T-helper 1 cell treated with Interleukin-12 subunit alpha and Interleukin-12 subunit beta and Interleukin-4 antibody, amounts not matched to agents 30 ng/mL and 1 ng/mL, for 36 hours (primary cell): ENCODE results near the gene BMPR1A. TPM values are rescaled to one million over a fixed set of nuclear protein-coding genes. Genes with fewer than 3 reads are reported as not detected.
"Not testable (repeated sequence)": the region's sequence is repeated elsewhere in the genome, so short reads cannot be mapped to it uniquely, and the experiment has no call there.

Experiments
- intact Hi-C: fragments of 100-400 bp; cut with micrococcal nuclease; formaldehyde crosslinking; loops from one replicate; pipeline ENCODE4 v1.15.1; 2024
- total RNA-seq: library from RNA; stranded (reverse); gene quantifications from 2 replicates; pipeline ENCODE4 v1.2.3, GENCODE V29; 2022

The BMPR1A gene
- total RNA-seq, 1 donor from 2014 or later: 8.9 TPM

- intact Hi-C loops: loop anchor here (5.0 kb wide), 1 partner anchor 570 kb away; no protein-coding TSS in a partner anchor
Observed at GRCh38 chr10:86936661-86937501, 180.5 kb downstream of the BMPR1A start.

GRCh38 chr10:86937502-86938154 is 181.2 kb downstream of the BMPR1A start:
- intact Hi-C loops: loop anchor here (2.0 to 5.0 kb wide), 5 partner anchors 179 to 570 kb away; no protein-coding TSS in a partner anchor

- intact Hi-C loops: loop anchor here (2.0 to 5.0 kb wide), 5 partner anchors 179 to 569 kb away; no protein-coding TSS in a partner anchor
Observed at GRCh38 chr10:86938260-86938659, 181.8 kb downstream of the BMPR1A start.

GRCh38 chr10:86940076-86940475 is 183.7 kb downstream of the BMPR1A start:
- intact Hi-C loops: not testable (repeated sequence)

GRCh38 chr10:86940677-86941076 is 184.3 kb downstream of the BMPR1A start:
- intact Hi-C loops: no loop called here

GRCh38 chr10:86941426-86941825 is 185.0 kb downstream of the BMPR1A start:
- intact Hi-C loops: no loop called here

GRCh38 chr10:86941991-86942421 is 185.6 kb downstream of the BMPR1A start:
- intact Hi-C loops: no loop called here

GRCh38 chr10:86942441-86943315 is 186.3 kb downstream of the BMPR1A start:
- intact Hi-C loops: no loop called here

- intact Hi-C loops: no loop called here
Observed at GRCh38 chr10:86943316-86944030, 187.1 kb downstream of the BMPR1A start.

- intact Hi-C loops: no loop called here
Observed at GRCh38 chr10:86944031-86944419, 187.6 kb downstream of the BMPR1A start.

- intact Hi-C loops: no loop called here
Observed at GRCh38 chr10:86944471-86944870, 188.1 kb downstream of the BMPR1A start.

GRCh38 chr10:86944907-86945306 is 188.5 kb downstream of the BMPR1A start:
- intact Hi-C loops: no loop called here

GRCh38 chr10:86945361-86946212 is 189.2 kb downstream of the BMPR1A start:
- intact Hi-C loops: no loop called here

GRCh38 chr10:86946213-86947155 is 190.1 kb downstream of the BMPR1A start:
- intact Hi-C loops: no loop called here

- intact Hi-C loops: not testable (repeated sequence)
Observed at GRCh38 chr10:86947806-86948205, 191.4 kb downstream of the BMPR1A start.

GRCh38 chr10:86950349-86950748 is 193.9 kb downstream of the BMPR1A start:
- intact Hi-C loops: loop anchor here (2.0 kb wide), 1 partner anchor 16 kb away; no protein-coding TSS in a partner anchor

- intact Hi-C loops: loop anchor here (2.0 kb wide), 1 partner anchor 16 kb away; no protein-coding TSS in a partner anchor
Observed at GRCh38 chr10:86951184-86951761, 194.9 kb downstream of the BMPR1A start.

- intact Hi-C loops: no loop called here
Observed at GRCh38 chr10:86952106-86952505, 195.7 kb downstream of the BMPR1A start.
